Muscle of back (tissue), 11 donors: ENCODE data around the gene POU3F1. TPM values are rescaled to one million over a fixed set of nuclear protein-coding genes. Genes with fewer than 3 reads are reported as not detected.

Experiments used
- DNase-seq, 3 donors: peaks; one replicate each; pipeline versions ENCODE4 v3.0.0 to v3.0.0-alpha.2; 2013
- polyA plus RNA-seq, 10 donors: library from polyadenylated mRNA; unstranded; fragments of 120-200 nt; gene quantifications; one replicate each; pipeline ENCODE4 v1.2.1, GENCODE V29; 2013; ENCODE audit not compliant: insufficient read length in 10 of 10

The POU3F1 gene
- polyA plus RNA-seq, 10 donors, result 0.34 to 1.8 (median 0.85) TPM

- DNase-seq, result no peak
Measured at GRCh38 chr1:38074302-38074677, 27.7 kb upstream of the POU3F1 start.

- no peak for DNase-seq
Measured at GRCh38 chr1:38073534-38074301, 27.1 kb upstream of the POU3F1 start.

DNA sequence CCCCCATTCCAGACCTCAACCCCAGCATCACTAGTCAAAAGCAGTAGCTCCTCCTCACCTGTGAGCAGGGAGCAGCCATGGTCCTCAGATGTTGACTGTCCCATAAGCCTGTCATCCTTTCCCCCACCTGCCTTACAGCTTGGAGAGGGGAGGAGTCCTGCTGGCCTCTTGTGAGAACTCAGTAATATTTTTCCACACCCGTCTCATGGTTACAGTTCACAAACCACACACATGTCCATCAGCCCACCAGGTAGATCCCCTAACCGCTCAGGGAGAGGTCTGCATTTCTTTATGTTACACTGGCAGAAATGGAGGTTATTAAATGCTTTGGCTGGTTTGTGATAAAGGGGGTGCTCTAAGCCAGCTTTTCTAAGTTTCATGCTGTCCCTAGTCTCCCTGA is 26.3 kb upstream of the POU3F1 start:
- no peak for DNase-seq

GRCh38 chr1:38071312-38072256 is 25.0 kb upstream of the POU3F1 start:
- DNase-seq, result no peak

DNA sequence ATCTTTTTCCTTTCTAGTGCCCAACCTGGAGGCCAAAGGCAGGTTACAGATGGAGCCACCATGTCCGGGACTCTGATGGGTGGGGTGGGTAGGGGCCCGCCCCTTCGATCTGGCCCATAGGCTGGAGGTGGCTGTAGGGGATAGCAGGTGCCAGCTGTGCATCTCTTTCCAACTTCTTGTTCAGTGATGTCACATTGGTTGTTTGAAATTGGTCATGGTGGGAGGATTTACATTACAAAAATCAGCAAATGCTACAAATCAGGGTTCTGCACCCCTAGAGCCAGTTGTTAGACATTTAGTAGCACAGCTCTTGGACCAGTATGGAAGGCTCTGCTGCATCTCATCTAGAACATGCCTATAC is 22.4 kb upstream of the POU3F1 start:
- DNase-seq, result no peak

GRCh38 chr1:38068220-38068979 is 21.8 kb upstream of the POU3F1 start:
- DNase-seq, result no peak

DNA sequence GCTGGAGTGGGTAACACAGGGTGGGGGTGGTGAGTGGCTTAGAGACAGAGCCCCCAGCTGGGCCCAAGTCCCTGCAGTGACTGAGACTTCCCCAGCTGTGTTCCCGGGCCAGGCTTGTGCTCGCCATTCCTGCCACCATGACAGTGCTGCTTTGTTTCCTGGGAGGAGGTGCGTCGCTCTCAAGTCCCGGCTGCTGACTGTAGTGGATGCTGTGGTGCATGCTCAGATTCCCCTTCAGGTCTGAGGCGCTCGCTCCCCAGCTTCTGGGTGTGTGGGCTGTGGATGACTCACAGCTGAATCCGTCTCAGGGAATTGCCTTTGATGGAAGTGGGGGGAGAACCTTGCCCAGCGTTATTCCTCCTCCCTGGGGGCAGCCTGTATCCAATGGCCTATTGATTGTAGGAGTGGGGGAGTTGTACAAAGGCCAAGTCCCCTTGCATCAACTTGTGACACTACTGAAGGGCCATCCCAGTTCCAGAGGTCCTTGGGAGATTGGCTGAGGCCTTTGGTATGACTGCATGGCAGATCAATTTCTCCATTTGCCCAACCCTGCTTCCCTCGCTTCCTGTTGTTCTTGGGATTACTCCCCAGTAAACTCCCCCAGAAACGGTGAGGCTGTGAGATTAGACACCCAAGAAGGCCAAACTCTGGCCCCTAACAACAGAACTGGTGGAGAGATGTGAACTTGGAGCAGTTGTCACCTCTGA is 17.8 kb upstream of the POU3F1 start:
- DNase-seq, result peak in 1 of 3 donors; percentile 69

- no peak for DNase-seq
Measured at GRCh38 chr1:38063616-38064015, 17.0 kb upstream of the POU3F1 start.

DNA sequence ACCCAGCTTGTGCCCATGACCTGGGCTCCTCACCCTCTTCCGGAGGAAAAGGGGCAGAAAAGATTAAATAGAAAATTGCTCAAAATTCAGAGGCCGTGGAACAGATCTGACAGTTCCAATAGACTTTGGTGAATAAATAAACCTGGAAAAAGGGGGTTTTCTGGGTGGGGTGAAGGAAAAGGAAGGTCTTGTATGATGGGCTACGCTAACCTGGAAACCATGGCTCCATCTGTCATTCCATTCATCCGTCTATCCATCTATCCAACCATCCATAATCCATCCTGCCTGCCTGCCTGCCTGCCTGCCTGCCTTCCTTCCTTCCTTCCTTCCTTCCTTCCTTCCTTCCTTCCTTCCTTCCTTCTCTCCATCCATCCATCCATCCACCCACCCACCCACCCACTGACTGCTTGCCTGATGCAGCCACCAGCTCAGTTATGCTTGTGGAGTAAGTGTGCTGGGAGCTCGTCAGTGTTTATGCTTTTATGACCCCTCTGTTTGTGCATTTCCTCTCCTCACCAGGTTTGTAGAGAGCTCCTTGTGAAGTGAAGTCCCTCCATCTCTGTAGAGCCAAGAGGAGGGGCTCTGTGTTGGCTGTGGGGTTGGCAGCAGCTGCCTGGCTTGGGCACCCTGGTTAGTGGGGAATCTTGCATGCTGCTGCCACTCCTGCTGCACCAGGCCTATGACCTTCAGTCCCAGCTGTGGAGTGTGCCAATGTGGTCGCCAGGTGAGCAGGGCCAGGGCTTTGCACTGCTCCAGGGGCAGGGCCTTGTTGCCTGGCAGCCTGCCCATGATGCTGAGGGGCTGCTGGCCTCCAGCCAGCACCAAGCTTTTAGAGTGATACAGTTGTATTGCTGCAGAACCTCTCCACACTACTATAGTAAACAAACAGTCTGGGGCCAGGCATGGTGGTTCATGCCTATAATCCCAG is 16.0 kb upstream of the POU3F1 start:
- no peak for DNase-seq

DNA sequence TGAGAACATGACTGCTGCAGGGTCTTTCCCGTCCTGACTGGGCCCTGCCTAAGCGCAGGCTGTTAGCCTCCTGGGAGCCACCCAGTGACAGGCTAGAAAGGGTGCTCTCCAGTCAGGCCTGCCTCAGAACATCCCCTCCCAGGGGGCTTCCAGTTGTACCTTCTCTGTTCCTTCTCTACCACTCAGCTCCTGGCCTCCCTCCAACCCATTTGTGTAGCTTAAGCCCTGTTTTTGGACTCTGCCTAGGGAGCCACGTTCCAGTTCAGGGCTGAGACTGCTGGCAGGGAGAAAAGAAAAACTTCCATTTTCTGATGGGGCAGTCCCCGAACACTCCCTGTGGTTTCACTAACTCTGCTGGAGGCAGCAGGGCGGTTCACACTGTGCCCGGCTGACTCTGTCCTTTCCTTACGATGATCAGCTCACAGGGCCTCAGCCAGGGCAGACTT is 15.3 kb upstream of the POU3F1 start:
- DNase-seq, result no peak

DNA sequence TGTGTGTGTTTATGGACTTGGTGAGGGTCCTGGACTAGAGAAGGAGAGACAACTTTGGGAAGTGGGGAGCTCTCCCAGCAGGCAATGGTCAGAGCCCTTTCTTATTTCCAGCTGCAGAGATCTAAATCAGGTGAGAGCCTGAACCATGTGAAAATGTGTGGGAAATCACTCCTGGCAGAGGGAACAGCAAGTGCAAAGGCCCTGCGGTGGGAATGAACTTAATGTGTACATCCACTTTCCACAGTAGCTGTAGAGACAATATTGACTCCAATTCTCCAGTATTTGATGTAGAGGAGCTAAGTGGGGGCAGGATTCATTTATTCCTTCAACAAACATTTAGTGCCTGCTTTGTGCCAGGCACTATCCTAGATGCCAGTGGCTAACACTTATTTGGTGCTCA is 14.7 kb upstream of the POU3F1 start:
- no peak for DNase-seq

DNA sequence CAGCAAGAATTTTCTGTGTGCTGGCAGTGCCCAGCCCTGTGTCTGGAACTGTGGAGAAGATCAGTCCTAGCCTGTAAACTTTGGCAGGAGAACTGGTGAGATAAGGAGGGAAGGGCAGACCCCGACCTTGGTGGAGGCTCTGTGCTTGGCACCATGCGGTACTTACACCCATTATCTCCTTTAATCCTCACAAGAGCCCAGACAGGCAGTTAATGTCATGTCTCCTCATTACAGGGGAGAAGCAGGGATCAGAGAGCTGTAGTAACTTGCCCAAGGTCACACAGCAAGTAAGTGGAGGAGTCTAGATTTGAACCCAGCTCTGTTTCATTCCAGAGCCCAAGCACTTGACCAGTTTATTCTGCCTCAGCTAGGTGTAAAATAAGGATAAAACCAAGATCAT is 13.9 kb upstream of the POU3F1 start:
- DNase-seq, result no peak

DNA sequence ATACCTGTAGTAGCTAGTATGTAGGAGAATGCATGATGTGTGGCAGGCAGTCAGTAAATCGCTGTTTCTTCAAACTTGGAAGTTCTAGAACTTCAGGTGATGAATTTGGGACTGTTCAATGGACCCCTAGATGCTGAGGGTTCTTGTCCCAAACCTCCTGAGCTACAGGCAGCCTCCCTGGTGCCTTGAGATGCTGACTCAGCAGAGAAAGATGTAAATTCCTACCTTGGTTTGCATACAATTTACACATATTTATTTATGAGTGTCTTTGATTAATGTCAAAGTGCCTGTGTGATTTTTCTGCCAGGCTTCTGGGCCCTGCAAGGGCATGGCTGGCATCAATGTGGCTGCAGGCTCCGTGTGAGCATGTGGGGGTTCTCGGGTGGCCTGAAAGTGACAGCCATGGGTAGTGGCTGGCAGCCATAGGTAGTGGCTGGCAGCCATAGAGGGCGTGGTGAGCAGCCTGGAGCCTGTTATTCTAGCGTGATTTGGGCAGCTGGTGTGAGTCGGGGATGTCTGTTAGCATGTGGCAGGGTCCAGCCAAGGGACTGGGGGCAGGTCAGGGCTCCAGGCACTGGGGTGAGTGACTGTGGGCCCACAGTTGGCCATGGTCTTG is 13.2 kb upstream of the POU3F1 start:
- DNase-seq, result peak in 1 of 3 donors; percentile 26

- no peak for DNase-seq
Measured at GRCh38 chr1:38055965-38056364, 9.4 kb upstream of the POU3F1 start.

GRCh38 chr1:38055398-38055797 is 8.8 kb upstream of the POU3F1 start:
- no peak for DNase-seq

- DNase-seq, result no peak
Measured at GRCh38 chr1:38053416-38054091, 7.0 kb upstream of the POU3F1 start.

DNA sequence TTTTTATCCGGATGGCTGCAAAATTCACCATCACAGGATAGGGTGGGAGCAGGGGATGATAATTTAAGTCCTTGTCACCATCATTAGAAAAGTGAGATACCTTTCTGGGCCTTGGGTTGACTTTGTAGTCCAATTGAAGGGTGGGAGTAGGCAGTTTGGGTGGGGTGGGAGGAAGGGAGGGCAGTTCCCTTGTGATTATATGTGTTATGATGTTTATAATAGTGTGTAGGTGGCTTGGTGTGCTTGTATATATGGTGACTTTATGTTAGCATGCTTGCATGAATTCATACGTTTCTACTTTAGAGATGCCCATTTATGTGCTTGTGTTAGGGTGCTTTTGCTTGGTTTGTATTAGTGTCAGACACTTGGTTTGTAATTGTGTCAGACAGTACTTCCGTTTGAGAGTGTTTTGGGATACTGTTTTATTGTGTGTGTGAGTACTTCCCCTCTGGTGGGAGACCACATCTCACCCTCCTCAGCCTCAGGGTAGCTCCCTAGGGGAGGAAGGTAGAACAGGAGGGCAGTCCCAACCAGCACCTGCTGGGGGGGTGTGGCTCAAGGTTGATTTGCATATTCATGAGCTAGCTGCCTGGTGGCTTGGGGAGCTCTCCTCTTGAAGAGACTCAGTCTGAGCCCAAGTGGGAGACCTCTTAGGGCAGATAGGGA is 6.3 kb upstream of the POU3F1 start:
- no peak for DNase-seq

DNA sequence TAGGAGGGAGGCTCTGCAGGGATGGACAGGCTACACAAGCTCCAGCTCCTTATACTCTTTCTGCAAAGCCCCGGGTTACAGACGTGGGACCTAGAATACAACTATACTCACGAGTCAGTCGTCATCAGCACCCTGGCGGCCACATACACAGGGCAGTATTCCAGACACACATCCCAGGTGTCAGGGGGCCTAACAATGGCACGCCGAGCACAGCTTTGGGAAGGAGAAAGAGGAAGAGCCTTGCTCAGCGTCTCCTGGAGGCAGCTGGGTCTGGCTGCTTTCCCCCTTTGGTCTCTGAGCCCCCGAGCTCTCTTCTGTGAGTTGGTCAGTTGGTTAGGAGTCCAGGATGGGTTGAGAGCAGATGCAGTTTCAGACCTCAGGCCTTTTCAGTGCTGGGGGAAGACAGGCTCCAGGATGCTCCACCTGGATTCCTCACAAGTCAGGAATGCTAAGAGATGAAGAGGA is 4.5 kb upstream of the POU3F1 start:
- DNase-seq, result peak in 1 of 3 donors; percentile 66
